ENCODE data around the gene KCTD5.

GRCh38 chr16:2716948-2717347 lies 34.6 kb downstream of the KCTD5 start:
- TF ChIP-seq TAF1 (IDR thresholded peaks at IDR 0.05; ENCODE audit: borderline replicate concordance, low read depth, low read length) (no peak), POLR2AphosphoS5 (IDR thresholded peaks at IDR 0.05; ENCODE audit: low read depth, low read length) (no peak)

Measured in GM12892 (cell line).